Left forelimb (tissue), 1 donor: Measurements from ENCODE around the gene SMIM35.

Source experiments
- DNase-seq: peaks from one replicate; pipeline ENCODE4 v3.0.0-alpha.2; 2018; ENCODE audit warnings: low spot score

Gene SMIM35

GRCh38 chr11:118002541-118003423, 84.0 kb downstream of the SMIM35 start:
- no peak for DNase-seq

GRCh38 chr11:118002010-118002540, 84.7 kb downstream of the SMIM35 start:
- no peak for DNase-seq

GRCh38 chr11:118001494-118001971, 85.2 kb downstream of the SMIM35 start:
- DNase-seq, result no peak

GRCh38 chr11:118000850-118001228, 85.9 kb downstream of the SMIM35 start:
- no peak for DNase-seq

- DNase-seq, result no peak
These were observed 86.5 kb downstream of the SMIM35 start for GRCh38 chr11:118000067-118000849.

- DNase-seq, result no peak
These were observed 87.3 kb downstream of the SMIM35 start for GRCh38 chr11:117999354-117999993.

- no peak for DNase-seq
These were observed 88.0 kb downstream of the SMIM35 start for GRCh38 chr11:117998664-117999353.

GRCh38 chr11:117997823-117998579, 88.8 kb downstream of the SMIM35 start:
- DNase-seq, result no peak

GRCh38 chr11:117997406-117997805, 89.4 kb downstream of the SMIM35 start:
- DNase-seq, result no peak

- no peak for DNase-seq
These were observed 90.7 kb downstream of the SMIM35 start for GRCh38 chr11:117996058-117996457.

- DNase-seq, result no peak
These were observed 91.3 kb downstream of the SMIM35 start for GRCh38 chr11:117995472-117995871.

- DNase-seq, result no peak
These were observed 92.6 kb downstream of the SMIM35 start for GRCh38 chr11:117993988-117994745.

GRCh38 chr11:117992620-117993019, 94.1 kb downstream of the SMIM35 start:
- DNase-seq, result no peak

- no peak for DNase-seq
These were observed 94.6 kb downstream of the SMIM35 start for GRCh38 chr11:117992136-117992535.

GRCh38 chr11:117989351-117990102, 97.2 kb downstream of the SMIM35 start:
- no peak for DNase-seq

GRCh38 chr11:117986981-117987574, 99.7 kb downstream of the SMIM35 start:
- DNase-seq, result no peak

GRCh38 chr11:117985953-117986887, 100.5 kb downstream of the SMIM35 start, which contains the start of gene IL10RA:
Gene IL10RA, plus strand, starts transcription at chr11:117986394. Its CDS starts 74 bp downstream, at chr11:117986468.
- DNase-seq, result peak; percentile 83

- DNase-seq, result no peak
These were observed 102.3 kb downstream of the SMIM35 start for GRCh38 chr11:117984476-117984875.
